ENCODE results near the gene DLGAP1. TPM values are rescaled to one million over a fixed set of nuclear protein-coding genes. Genes with fewer than 3 reads are reported as not detected.
"Not testable (repeated sequence)": the region's sequence is repeated elsewhere in the genome, so short reads cannot be mapped to it uniquely, and the experiment has no call there.

The DLGAP1 gene
- total RNA-seq, 1 donor from 2014 or later: 105 TPM

GRCh38 chr18:3625742-3626091, 829.4 kb downstream of the DLGAP1 start:
- DNase-seq (ENCODE audit: low spot score): no peak

- peak; percentile 51 for DNase-seq (ENCODE audit: low spot score)
These were observed 830.0 kb downstream of the DLGAP1 start for GRCh38 chr18:3624935-3625741.

DNA sequence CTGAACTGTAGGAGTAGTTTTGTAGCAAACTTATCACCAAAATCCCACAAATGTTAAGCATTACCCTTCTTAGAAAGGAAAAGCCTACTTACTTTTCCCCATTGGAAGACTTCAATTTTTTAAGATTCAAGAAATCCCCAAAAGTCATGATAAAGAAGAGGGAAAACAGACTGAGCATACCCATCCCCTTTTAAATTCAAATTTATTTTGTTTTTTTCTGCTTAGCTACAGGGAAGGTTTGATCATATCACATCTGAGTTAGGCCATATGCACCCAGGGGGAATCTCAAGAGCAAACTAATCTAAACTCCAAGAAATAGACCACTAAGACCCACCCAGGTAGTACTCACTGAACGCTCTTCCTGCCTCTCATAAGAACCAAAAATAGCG, 830.6 kb downstream of the DLGAP1 start:
- DNase-seq (ENCODE audit: low spot score): no peak

DNA sequence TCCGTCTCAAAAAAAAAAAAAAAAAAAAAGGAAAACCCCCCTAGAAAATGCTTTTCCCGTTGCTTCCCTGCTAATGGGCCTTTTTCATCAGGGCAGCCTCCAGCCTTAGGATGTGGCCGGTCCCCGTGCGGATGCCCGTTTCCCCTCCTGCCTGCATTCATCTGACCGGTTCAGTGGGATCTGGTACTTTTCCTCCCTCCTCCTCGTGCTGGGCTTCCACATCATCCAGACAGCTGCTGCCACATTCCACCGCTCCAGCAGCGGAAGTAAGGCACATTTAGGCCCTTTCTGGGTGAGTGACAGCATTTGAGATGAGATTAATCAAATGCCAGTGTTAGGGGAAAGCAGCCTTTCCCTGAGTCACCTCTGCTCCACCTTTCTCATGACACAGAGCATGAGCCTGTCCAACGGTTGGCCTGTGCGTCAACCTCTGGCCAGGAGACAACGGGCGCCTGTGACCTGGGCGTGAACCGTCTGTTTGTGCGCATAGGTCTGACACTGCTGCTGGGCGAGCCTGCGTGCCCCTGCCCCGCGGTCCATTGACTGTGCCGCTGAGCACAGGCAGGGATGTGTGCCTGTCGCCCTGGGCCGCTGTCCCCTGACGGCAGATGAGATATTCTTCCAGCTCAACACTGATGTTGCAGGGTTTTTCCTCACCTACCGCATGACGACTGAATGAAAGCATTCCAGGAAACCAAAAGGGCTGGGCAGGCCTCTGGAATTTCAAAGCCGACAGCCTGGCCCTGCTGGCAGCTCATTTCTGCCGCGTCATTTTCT, 831.1 kb downstream of the DLGAP1 start:
- DNase-seq (ENCODE audit: low spot score): peak; percentile 79

DNA sequence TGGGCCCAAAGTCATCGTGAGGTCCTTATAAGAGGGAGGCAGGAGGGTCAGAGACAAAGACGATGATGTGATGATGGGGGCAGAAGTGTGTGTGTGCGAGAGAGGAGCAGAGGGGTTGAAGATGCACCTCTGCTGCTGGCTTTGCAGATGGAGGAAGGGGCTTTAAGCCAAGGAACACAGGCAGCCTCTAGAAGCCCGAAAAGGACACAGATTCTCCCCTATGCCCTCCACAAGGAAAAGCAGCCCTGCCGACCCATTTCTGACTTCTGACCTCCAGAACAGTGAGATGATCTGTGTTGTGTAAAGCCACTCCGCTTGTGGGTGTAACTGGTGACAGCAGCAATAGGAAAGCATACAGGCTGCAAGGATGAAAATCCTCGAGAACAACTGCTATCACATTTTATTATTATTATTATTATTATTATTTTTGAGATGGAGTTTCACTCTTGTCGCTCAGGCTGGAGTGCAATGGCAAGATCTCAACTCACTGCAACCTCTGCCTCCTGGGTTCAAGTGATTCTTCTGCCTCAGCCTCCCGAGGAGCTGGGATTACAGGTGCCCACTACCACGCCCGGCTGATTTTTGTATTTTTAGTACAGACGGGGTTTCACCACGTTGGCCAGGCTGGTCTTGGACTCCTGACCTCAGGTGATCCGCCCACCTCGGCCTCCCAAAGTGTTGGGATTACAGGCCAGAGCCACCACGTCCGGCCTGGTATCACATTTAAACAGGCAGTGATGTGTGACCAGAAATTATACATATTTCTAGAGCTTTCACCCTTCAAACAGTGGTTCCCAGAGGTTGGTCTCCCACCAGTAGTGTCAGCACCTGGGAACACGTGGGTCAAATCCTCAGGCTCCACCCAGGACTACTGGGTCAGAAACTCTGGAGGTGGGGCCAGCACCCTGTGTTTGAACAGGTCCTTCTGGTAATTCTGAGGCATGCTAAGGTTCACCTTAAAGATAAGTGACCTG, 834.7 kb downstream of the DLGAP1 start:
- no peak for DNase-seq (ENCODE audit: low spot score)

DNA sequence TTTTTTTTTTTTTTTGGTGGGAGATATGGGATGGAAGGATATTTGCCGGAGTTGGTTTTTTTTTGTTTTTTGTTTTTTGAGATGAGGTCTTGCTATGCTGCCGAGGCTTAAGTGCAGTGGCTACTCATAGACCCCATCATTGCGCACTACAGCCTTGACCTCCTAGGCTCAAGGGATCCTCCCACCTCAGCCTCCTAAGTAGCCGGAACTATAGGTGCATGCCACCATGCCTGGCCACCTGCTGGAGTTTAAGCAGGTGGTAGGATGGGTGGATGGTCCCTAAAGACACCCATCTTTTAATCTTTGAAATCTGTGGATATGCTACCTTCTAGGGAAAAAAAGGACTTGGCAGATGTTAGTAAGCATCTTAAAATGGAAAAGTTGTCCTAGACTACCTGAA, 835.4 kb downstream of the DLGAP1 start:
- DNase-seq (ENCODE audit: low spot score): no peak

- no peak for DNase-seq (ENCODE audit: low spot score)
These were observed 835.9 kb downstream of the DLGAP1 start for GRCh38 chr18:3619222-3619621.

- no peak for DNase-seq (ENCODE audit: low spot score)
These were observed 838.4 kb downstream of the DLGAP1 start for GRCh38 chr18:3616744-3617143.

- DNase-seq (ENCODE audit: low spot score): no peak
These were observed 839.0 kb downstream of the DLGAP1 start for GRCh38 chr18:3616142-3616541.

GRCh38 chr18:3615374-3615985, 839.6 kb downstream of the DLGAP1 start:
- DNase-seq (ENCODE audit: low spot score): no peak

DNA sequence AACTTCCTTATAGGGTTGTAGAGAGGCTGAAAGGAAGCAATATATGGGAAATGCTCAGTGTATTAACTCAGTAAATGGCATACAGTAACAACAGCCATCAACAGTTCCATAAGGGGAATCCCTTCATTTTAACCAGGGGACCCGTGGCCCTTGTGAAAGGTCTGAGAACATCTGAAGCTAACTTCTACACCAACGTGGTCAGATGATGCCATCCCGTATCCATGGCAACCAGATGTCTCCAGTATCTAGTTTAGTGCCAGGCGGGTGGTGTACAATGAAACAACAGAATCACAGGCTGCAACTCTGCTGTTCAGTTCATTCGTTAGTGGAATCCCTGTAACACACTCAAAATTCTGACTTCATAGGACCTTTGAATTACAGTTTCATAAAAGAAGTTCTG, 842.8 kb downstream of the DLGAP1 start:
- no peak for DNase-seq (ENCODE audit: low spot score)

DNA sequence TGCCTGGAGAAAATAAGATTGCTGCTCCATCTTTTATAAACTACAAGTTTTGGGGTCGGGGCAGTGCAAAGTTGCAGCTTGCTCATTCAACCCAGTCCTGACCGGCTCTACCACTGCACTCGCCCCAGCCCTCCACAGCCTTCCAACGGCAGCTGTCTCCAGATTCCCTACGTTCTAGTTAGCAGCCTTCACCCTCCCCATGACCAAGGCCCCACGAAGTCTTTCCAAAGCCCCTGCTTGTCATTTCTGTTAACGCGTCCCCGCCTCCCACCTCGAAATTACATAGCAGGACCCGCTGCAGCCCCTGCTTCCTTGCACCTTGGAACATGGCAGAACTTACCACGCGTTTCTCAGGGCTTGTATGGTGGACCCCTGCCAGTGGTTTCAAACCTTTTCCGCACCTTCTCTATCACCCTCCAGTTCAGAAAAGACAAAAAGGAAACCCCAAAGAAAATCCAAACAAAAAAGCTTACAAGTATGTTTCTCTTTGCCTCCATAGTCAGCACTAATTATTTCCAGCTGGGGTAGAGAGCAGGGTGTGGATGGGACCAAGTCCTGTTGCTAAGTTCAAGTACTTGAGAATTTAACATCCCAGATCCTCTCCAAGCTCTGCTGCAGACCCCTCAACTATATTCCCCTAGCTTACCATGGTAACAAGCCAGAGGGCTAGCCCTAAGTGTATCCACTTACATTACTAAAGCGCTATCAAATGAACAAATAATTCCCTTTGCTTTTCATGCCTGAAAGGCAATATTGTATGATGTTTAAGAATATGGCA, 843.6 kb downstream of the DLGAP1 start:
- DNase-seq (ENCODE audit: low spot score): no peak

GRCh38 chr18:3610813-3611212, 844.3 kb downstream of the DLGAP1 start:
- no peak for DNase-seq (ENCODE audit: low spot score)

DNA sequence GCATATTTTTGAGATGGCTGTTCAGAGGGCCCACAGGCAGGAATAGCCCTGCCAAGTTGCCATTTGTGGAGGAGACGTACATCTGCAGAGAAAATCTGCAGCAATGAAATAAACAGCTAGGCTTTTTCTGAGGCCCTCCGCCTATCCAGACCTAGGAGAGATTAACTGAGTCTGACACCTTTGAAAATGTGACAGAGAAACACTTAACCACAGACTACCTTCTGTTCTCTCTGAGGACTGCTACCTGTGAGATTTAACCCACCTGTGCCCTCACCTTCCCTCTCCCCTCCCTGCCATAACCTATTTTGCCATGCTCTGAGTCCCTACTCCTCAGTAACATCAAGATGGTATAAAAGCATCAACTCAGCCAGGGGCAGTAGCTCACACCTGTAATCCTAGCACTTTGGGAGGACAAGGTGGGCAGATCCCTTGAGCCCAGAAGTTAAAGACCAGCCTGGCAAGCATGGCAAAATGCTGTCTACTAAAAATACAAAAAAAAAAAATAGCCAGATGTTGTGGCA, 844.9 kb downstream of the DLGAP1 start:
- no peak for DNase-seq (ENCODE audit: low spot score)

GRCh38 chr18:3608488-3608887, 846.6 kb downstream of the DLGAP1 start:
- no peak for DNase-seq (ENCODE audit: low spot score)

DNA sequence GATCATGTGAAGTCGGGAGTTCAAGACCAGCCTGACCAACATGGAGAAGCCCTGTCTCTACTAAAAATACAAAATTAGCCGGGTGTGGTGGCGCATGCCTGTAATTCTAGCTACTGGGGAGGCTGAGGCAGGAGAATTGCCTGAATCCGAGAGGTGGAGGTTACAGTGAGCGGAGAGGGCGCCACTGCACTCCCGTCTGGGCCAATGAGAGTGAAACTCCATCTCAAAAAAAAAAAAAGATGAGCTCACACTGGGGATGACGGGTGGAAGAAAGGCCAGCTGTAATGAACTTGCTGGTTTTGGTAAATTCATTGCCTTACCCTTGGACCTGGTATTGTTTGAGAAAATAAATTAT, 847.0 kb downstream of the DLGAP1 start:
- not testable (repeated sequence) for DNase-seq (ENCODE audit: low spot score)

DNA sequence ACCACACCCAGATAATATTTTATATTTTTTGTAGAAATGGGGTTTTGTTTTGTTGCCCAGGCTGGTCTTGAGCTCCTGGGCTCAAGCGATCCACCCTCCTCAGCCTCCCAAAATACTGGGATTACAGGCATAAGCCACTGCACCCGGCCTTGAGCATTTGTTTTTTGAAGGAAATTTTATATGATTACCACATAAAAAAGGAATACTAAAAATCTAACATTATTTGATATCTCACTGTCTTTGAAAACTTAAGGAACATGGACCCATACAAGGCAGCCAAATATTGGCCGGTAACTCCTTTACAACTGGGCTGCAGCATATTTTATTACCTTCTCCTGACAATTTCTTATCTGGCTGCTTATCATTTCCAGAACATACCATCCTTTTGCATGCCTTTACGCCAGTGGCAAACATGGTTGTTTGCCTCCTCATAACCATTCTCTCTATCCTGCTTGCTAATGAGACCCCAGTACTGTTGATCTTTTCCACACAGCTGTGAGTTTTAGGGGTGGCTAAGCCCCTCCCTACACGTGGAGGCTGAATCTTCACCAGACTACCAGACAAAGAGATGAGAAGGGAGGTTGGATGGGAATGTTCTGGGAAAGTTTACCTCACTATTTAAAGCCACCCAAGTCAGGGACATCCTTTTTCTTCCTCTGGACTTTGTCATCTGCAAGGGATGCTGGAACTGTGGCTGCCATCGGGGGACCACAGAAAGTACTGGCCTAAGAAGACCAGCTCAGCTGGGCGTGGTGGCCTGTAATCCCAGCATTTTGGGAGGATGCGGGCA, 847.6 kb downstream of the DLGAP1 start:
- DNase-seq (ENCODE audit: low spot score): no peak

GRCh38 chr18:3606863-3607262, 848.2 kb downstream of the DLGAP1 start:
- DNase-seq (ENCODE audit: low spot score): not testable (repeated sequence)

DNA sequence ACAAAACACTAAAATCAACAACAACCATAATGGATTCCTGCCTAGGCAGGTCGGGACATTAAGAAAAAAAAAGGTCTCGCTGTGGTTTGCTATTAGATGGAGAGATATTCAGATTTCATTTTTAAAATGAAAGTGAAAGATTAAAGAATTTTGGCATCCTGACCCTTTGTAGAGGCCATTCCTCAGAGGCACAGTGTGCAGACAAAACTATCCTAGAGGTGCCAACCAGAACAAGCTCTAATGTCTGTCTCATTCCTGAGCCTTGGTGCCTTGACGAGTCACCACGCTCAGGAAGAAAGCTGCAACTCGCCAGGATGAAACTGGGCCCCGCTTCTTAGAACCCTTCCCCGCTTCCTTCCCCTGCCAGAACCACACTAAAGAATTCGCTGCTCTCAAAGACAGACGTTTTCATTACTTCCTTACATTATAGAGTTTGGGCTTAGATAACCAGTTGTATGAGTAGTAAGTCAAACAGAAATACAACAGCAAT, 849.1 kb downstream of the DLGAP1 start:
- DNase-seq (ENCODE audit: low spot score): no peak

- DNase-seq (ENCODE audit: low spot score): no peak
These were observed 849.6 kb downstream of the DLGAP1 start for GRCh38 chr18:3605486-3605952.

Measured in mucosa of gallbladder (tissue), 1 donor.